ENCODE measurements around the gene NCBP3.

NCBP3 gene

GRCh38 chr17:3782751-3783150 lies 63.3 kb downstream of the NCBP3 start:
- DNase-seq (ENCODE audit: low read depth, low spot score), result no peak
- Histone ChIP-seq H3K9me3 (ENCODE audit: insufficient read depth, low read length) (no peaks in the 10 kb centered on the region), H3K4me1 (ENCODE audit: insufficient read depth, insufficient read length) (no peaks in the 10 kb centered on the region), H3K4me3 (ENCODE audit: insufficient read length, low read depth) (no peak overlapping the region), H3K27me3 (ENCODE audit: insufficient read depth, insufficient read length) (no peaks in the 10 kb centered on the region), H3K9ac (ENCODE audit: insufficient read length, low read depth) (no peak overlapping the region), H3K36me3 (ENCODE audit: insufficient read depth, insufficient read length, low read length) (no peaks in the 10 kb centered on the region)
- TF ChIP-seq ZNF274 (IDR thresholded peaks at IDR 0.05; ENCODE audit: low read depth, low read length) (no peak), YY1 (IDR thresholded peaks at IDR 0.05; ENCODE audit: insufficient read depth, insufficient read length) (no peak), SUZ12 (IDR thresholded peaks at IDR 0.05; ENCODE audit: extremely low read depth, insufficient read depth, insufficient read length) (no peak)

- H3K4me1 ChIP-seq (ENCODE audit: insufficient read depth, insufficient read length), result peaks cover 1% of the 10 kb centered on the region
- H3K36me3 ChIP-seq (ENCODE audit: insufficient read depth, insufficient read length, low read length), result no peaks in the 10 kb centered on the region
- no peak overlapping the region for H3K9ac ChIP-seq (ENCODE audit: insufficient read length, low read depth)
- H3K4me3 ChIP-seq (ENCODE audit: insufficient read length, low read depth), result no peak overlapping the region
- no peaks in the 10 kb centered on the region for H3K9me3 ChIP-seq (ENCODE audit: insufficient read depth, low read length)
- DNase-seq (ENCODE audit: low read depth, low spot score), result no peak
- H3K27me3 ChIP-seq (ENCODE audit: insufficient read depth, insufficient read length), result no peaks in the 10 kb centered on the region
- TF ChIP-seq SUZ12 (IDR thresholded peaks at IDR 0.05; ENCODE audit: extremely low read depth, insufficient read depth, insufficient read length), result no peak
- no peak for TF ChIP-seq ZNF274 (IDR thresholded peaks at IDR 0.05; ENCODE audit: low read depth, low read length)
- no peak for TF ChIP-seq YY1 (IDR thresholded peaks at IDR 0.05; ENCODE audit: insufficient read depth, insufficient read length)
Measured at GRCh38 chr17:3780986-3781385, 65.1 kb downstream of the NCBP3 start.

- H3K4me3 ChIP-seq (ENCODE audit: insufficient read length, low read depth), result no peak overlapping the region
- DNase-seq (ENCODE audit: low read depth, low spot score), result no peak
- no peaks in the 10 kb centered on the region for H3K9me3 ChIP-seq (ENCODE audit: insufficient read depth, low read length)
- H3K4me1 ChIP-seq (ENCODE audit: insufficient read depth, insufficient read length), result peaks cover 4% of the 10 kb centered on the region
- H3K9ac ChIP-seq (ENCODE audit: insufficient read length, low read depth), result no peak overlapping the region
- no peaks in the 10 kb centered on the region for H3K27me3 ChIP-seq (ENCODE audit: insufficient read depth, insufficient read length)
- H3K36me3 ChIP-seq (ENCODE audit: insufficient read depth, insufficient read length, low read length), result no peaks in the 10 kb centered on the region
- TF ChIP-seq SUZ12 (IDR thresholded peaks at IDR 0.05; ENCODE audit: extremely low read depth, insufficient read depth, insufficient read length) (no peak), ZNF274 (IDR thresholded peaks at IDR 0.05; ENCODE audit: low read depth, low read length) (no peak), YY1 (IDR thresholded peaks at IDR 0.05; ENCODE audit: insufficient read depth, insufficient read length) (no peak)
Measured at GRCh38 chr17:3777366-3778120, 68.5 kb downstream of the NCBP3 start.

GRCh38 chr17:3773966-3774365 lies 72.1 kb downstream of the NCBP3 start:
- Histone ChIP-seq H3K9me3 (ENCODE audit: insufficient read depth, low read length) (no peaks in the 10 kb centered on the region), H3K9ac (ENCODE audit: insufficient read length, low read depth) (no peak overlapping the region), H3K4me1 (ENCODE audit: insufficient read depth, insufficient read length) (peaks cover 9% of the 10 kb centered on the region), H3K27me3 (ENCODE audit: insufficient read depth, insufficient read length) (no peaks in the 10 kb centered on the region), H3K36me3 (ENCODE audit: insufficient read depth, insufficient read length, low read length) (no peaks in the 10 kb centered on the region), H3K4me3 (ENCODE audit: insufficient read length, low read depth) (no peak overlapping the region)
- TF ChIP-seq YY1 (IDR thresholded peaks at IDR 0.05; ENCODE audit: insufficient read depth, insufficient read length) (no peak), SUZ12 (IDR thresholded peaks at IDR 0.05; ENCODE audit: extremely low read depth, insufficient read depth, insufficient read length) (no peak), ZNF274 (IDR thresholded peaks at IDR 0.05; ENCODE audit: low read depth, low read length) (no peak)
- no peak for DNase-seq (ENCODE audit: low read depth, low spot score)

- no peaks in the 10 kb centered on the region for H3K9me3 ChIP-seq (ENCODE audit: insufficient read depth, low read length)
- peaks cover 11% of the 10 kb centered on the region for H3K4me1 ChIP-seq (ENCODE audit: insufficient read depth, insufficient read length)
- no peak for DNase-seq (ENCODE audit: low read depth, low spot score)
- no peak overlapping the region for H3K4me3 ChIP-seq (ENCODE audit: insufficient read length, low read depth)
- H3K36me3 ChIP-seq (ENCODE audit: insufficient read depth, insufficient read length, low read length), result no peaks in the 10 kb centered on the region
- no peaks in the 10 kb centered on the region for H3K27me3 ChIP-seq (ENCODE audit: insufficient read depth, insufficient read length)
- TF ChIP-seq YY1 (IDR thresholded peaks at IDR 0.05; ENCODE audit: insufficient read depth, insufficient read length) (no peak), ZNF274 (IDR thresholded peaks at IDR 0.05; ENCODE audit: low read depth, low read length) (no peak), SUZ12 (IDR thresholded peaks at IDR 0.05; ENCODE audit: extremely low read depth, insufficient read depth, insufficient read length) (no peak)
- no peak overlapping the region for H3K9ac ChIP-seq (ENCODE audit: insufficient read length, low read depth)
Measured at GRCh38 chr17:3773511-3773910, 72.5 kb downstream of the NCBP3 start.

GRCh38 chr17:3772764-3773163 lies 73.3 kb downstream of the NCBP3 start:
- H3K9me3 ChIP-seq (ENCODE audit: insufficient read depth, low read length), result no peaks in the 10 kb centered on the region
- no peak for DNase-seq (ENCODE audit: low read depth, low spot score)
- no peaks in the 10 kb centered on the region for H3K27me3 ChIP-seq (ENCODE audit: insufficient read depth, insufficient read length)
- TF ChIP-seq SUZ12 (IDR thresholded peaks at IDR 0.05; ENCODE audit: extremely low read depth, insufficient read depth, insufficient read length) (no peak), ZNF274 (IDR thresholded peaks at IDR 0.05; ENCODE audit: low read depth, low read length) (no peak), YY1 (IDR thresholded peaks at IDR 0.05; ENCODE audit: insufficient read depth, insufficient read length) (no peak)
- no peak overlapping the region for H3K9ac ChIP-seq (ENCODE audit: insufficient read length, low read depth)
- no peaks in the 10 kb centered on the region for H3K36me3 ChIP-seq (ENCODE audit: insufficient read depth, insufficient read length, low read length)
- peaks cover 13% of the 10 kb centered on the region for H3K4me1 ChIP-seq (ENCODE audit: insufficient read depth, insufficient read length)
- no peak overlapping the region for H3K4me3 ChIP-seq (ENCODE audit: insufficient read length, low read depth)

GRCh38 chr17:3771140-3771539 lies 74.9 kb downstream of the NCBP3 start:
- no peak overlapping the region for H3K4me3 ChIP-seq (ENCODE audit: insufficient read length, low read depth)
- TF ChIP-seq YY1 (IDR thresholded peaks at IDR 0.05; ENCODE audit: insufficient read depth, insufficient read length) (no peak), SUZ12 (IDR thresholded peaks at IDR 0.05; ENCODE audit: extremely low read depth, insufficient read depth, insufficient read length) (no peak), ZNF274 (IDR thresholded peaks at IDR 0.05; ENCODE audit: low read depth, low read length) (no peak)
- H3K27me3 ChIP-seq (ENCODE audit: insufficient read depth, insufficient read length), result no peaks in the 10 kb centered on the region
- no peak overlapping the region for H3K9ac ChIP-seq (ENCODE audit: insufficient read length, low read depth)
- no peak for DNase-seq (ENCODE audit: low read depth, low spot score)
- H3K36me3 ChIP-seq (ENCODE audit: insufficient read depth, insufficient read length, low read length), result no peaks in the 10 kb centered on the region
- peaks cover 11% of the 10 kb centered on the region for H3K4me1 ChIP-seq (ENCODE audit: insufficient read depth, insufficient read length)
- H3K9me3 ChIP-seq (ENCODE audit: insufficient read depth, low read length), result no peaks in the 10 kb centered on the region

Measured in NT2/D1 (cell line).